B cell (primary cell): ENCODE results near the gene ALDH1A2.

Source experiments
- EZH2 ChIP-seq: IDR thresholded peaks from 2 replicates; pipeline ENCODE4 v1.6.1; 2012; ENCODE audit warnings: borderline replicate concordance, low read depth, mild to moderate bottlenecking, moderate library complexity, low read length; ENCODE audit not compliant: insufficient read depth, poor library complexity, severe bottlenecking
- TF ChIP-seq, protein P1 (sequence below): fragments of 200-600 bp; IDR thresholded peaks from one replicate; pipeline ENCODE4 v1.8.0; 2022; ENCODE audit warnings: antibody characterized with exemption, mild to moderate bottlenecking

DNA sequence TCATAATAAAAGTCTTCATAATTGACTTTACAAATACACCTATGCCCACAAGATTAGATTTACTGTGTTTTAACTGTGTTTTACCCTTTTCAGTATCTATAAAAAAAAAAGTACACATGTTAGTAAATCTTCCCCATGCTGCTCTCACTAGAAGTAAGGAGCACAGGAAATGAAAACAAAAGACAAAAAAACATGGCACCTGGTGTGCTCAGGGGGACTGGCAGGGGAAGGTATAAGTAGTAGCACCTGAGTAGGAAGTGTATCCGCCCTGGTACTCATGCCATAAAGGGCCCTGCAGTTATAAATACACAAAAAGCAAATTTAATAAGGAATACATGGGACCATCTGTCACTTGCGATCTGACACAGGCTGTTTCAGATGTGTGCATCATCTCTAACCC lies 8.9 kb upstream of the ALDH1A2 start:
- TF ChIP-seq, protein P1, sequence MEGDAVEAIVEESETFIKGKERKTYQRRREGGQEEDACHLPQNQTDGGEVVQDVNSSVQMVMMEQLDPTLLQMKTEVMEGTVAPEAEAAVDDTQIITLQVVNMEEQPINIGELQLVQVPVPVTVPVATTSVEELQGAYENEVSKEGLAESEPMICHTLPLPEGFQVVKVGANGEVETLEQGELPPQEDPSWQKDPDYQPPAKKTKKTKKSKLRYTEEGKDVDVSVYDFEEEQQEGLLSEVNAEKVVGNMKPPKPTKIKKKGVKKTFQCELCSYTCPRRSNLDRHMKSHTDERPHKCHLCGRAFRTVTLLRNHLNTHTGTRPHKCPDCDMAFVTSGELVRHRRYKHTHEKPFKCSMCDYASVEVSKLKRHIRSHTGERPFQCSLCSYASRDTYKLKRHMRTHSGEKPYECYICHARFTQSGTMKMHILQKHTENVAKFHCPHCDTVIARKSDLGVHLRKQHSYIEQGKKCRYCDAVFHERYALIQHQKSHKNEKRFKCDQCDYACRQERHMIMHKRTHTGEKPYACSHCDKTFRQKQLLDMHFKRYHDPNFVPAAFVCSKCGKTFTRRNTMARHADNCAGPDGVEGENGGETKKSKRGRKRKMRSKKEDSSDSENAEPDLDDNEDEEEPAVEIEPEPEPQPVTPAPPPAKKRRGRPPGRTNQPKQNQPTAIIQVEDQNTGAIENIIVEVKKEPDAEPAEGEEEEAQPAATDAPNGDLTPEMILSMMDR: no peak
- no peak for TF ChIP-seq EZH2
